ENCODE data around the gene STAM2. TPM values are rescaled to one million over a fixed set of nuclear protein-coding genes. Genes with fewer than 3 reads are reported as not detected.

Gene STAM2
- total RNA-seq, 1 experiment from 2014 or later, result 24.4 TPM

- H3K27ac Mint-ChIP-seq (ENCODE audit: unreplicated experiment), result no peak overlapping the region
- H3K9me3 ChIP-seq, result no peaks in the 10 kb centered on the region
- H3K4me1 ChIP-seq, result no peaks in the 10 kb centered on the region
- DNase-seq, result no peak
- H3K4me3 Mint-ChIP-seq (ENCODE audit: unreplicated experiment), result no peak overlapping the region
- no peak overlapping the region for H3K4me3 ChIP-seq (ENCODE audit: low read depth, low read length)
- no peaks in the 10 kb centered on the region for H3K36me3 ChIP-seq (ENCODE audit: control insufficient read depth, insufficient read depth, low read length)
- no TSS peak for BruUV-seq (replicated peaks)
- peaks cover 14% of the 10 kb centered on the region for H3K4me1 Mint-ChIP-seq (ENCODE audit: low read depth, unreplicated experiment)
- TF ChIP-seq, protein P1, sequence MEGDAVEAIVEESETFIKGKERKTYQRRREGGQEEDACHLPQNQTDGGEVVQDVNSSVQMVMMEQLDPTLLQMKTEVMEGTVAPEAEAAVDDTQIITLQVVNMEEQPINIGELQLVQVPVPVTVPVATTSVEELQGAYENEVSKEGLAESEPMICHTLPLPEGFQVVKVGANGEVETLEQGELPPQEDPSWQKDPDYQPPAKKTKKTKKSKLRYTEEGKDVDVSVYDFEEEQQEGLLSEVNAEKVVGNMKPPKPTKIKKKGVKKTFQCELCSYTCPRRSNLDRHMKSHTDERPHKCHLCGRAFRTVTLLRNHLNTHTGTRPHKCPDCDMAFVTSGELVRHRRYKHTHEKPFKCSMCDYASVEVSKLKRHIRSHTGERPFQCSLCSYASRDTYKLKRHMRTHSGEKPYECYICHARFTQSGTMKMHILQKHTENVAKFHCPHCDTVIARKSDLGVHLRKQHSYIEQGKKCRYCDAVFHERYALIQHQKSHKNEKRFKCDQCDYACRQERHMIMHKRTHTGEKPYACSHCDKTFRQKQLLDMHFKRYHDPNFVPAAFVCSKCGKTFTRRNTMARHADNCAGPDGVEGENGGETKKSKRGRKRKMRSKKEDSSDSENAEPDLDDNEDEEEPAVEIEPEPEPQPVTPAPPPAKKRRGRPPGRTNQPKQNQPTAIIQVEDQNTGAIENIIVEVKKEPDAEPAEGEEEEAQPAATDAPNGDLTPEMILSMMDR (IDR thresholded peaks at IDR 0.05; ENCODE audit: insufficient read depth in 1 of 2, low read depth in 1 of 2, low read length in 1 of 2, severe bottlenecking in 1 of 2, unreplicated experiment in 1 of 2), result no peak
- CTCF ChIA-PET, result no interaction called here
- H3K36me3 Mint-ChIP-seq (ENCODE audit: insufficient read depth, unreplicated experiment), result no peaks in the 10 kb centered on the region
- no peaks in the 10 kb centered on the region for H3K9me3 Mint-ChIP-seq (ENCODE audit: unreplicated experiment)
- POLR2A ChIA-PET, result no interaction called here
- H3K27me3 ChIP-seq (replicated peaks; ENCODE audit: control insufficient read depth, insufficient read depth, low read length), result peaks cover 4% of the 10 kb centered on the region; the same call in 1 of the 2 replicates
- intact Hi-C loops (cut with micrococcal nuclease; ENCODE audit: unreplicated experiment), result no loop called here
- peaks cover 16% of the 10 kb centered on the region for H3K27me3 Mint-ChIP-seq (ENCODE audit: insufficient read depth, unreplicated experiment)
Observed at GRCh38 chr2:152100961-152101360, 74.6 kb downstream of the STAM2 start.

DNA sequence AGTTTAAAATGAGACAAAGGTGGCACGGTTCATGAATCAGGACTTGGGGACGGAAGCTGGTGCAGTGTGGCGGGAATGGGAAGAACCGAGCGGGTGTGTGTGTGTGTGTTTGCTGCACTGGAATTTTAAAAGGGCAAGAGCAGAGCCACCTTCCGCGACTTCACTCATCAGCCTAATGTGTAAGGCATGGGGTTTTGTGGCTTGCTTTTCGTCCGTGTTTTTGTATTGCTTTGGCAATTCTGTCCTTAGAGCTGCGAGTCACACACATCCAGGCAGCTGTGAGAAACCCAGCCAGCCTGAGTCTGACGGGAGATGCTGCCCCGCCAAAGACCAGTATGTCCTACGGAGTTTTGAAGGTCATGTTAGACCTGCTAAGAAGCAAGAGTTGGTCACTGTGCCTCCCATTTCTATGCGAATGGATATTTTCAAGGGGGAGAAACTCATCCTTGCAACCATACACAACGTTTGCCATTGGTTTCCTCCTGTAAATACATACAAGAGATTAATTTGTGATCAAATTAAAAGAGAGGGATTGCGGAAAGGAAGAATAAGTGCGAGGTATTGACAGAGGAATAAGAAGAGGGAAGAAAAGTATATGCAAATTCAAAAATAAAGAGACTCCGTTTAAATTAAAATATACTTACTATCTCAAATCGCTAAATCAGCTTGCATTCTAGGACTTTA is 76.1 kb downstream of the STAM2 start:
- no peaks in the 10 kb centered on the region for H3K9me3 Mint-ChIP-seq (ENCODE audit: unreplicated experiment)
- CTCF ChIA-PET, result interaction anchor here (0.6 kb wide), 2 partner anchors 72 to 81 kb away, joined by 3 read pairs; no protein-coding TSS in a partner anchor
- peaks cover 4% of the 10 kb centered on the region; the same call in 1 of the 2 replicates for H3K27me3 ChIP-seq (replicated peaks; ENCODE audit: control insufficient read depth, insufficient read depth, low read length)
- no peaks in the 10 kb centered on the region for H3K4me1 ChIP-seq
- no peak overlapping the region for H3K27ac Mint-ChIP-seq (ENCODE audit: unreplicated experiment)
- no TSS peak for BruUV-seq (replicated peaks)
- intact Hi-C loops (cut with micrococcal nuclease; ENCODE audit: unreplicated experiment), result loop anchor here (5.0 kb wide), 2 partner anchors 62 to 73 kb away; no protein-coding TSS in a partner anchor
- no peaks in the 10 kb centered on the region for H3K36me3 ChIP-seq (ENCODE audit: control insufficient read depth, insufficient read depth, low read length)
- peak overlapping the region; percentile 74 for H3K4me3 Mint-ChIP-seq (ENCODE audit: unreplicated experiment)
- no peaks in the 10 kb centered on the region for H3K36me3 Mint-ChIP-seq (ENCODE audit: insufficient read depth, unreplicated experiment)
- POLR2A ChIA-PET, result interaction anchor here (0.5 kb wide), 1 partner anchor 272 kb away, joined by 3 read pairs; no protein-coding TSS in a partner anchor
- H3K27me3 Mint-ChIP-seq (ENCODE audit: insufficient read depth, unreplicated experiment), result peaks cover 16% of the 10 kb centered on the region
- peaks cover 14% of the 10 kb centered on the region for H3K4me1 Mint-ChIP-seq (ENCODE audit: low read depth, unreplicated experiment)
- TF ChIP-seq, protein P1 (IDR thresholded peaks at IDR 0.05; ENCODE audit: insufficient read depth in 1 of 2, low read depth in 1 of 2, low read length in 1 of 2, severe bottlenecking in 1 of 2, unreplicated experiment in 1 of 2), result no peak
- DNase-seq, result peak in 1 of 2 experiments; percentile 5
- peak overlapping the region; percentile 56 for H3K4me3 ChIP-seq (ENCODE audit: low read depth, low read length)
- no peaks in the 10 kb centered on the region for H3K9me3 ChIP-seq

- DNase-seq, result peak in 1 of 2 experiments; percentile 29
- POLR2A ChIA-PET, result interaction anchor here (0.5 kb wide), 1 partner anchor 271 kb away, joined by 3 read pairs; no protein-coding TSS in a partner anchor
- peaks cover 16% of the 10 kb centered on the region for H3K27me3 Mint-ChIP-seq (ENCODE audit: insufficient read depth, unreplicated experiment)
Observed at GRCh38 chr2:152098496-152099366, 76.8 kb downstream of the STAM2 start, which contains the start of gene CACNB4. Gene CACNB4 (minus strand): TSS chr2:152099044.

More at GRCh38 chr2:152098496-152099366, 76.8 kb downstream of the STAM2 start, which contains the start of gene CACNB4:
- Mint-ChIP-seq H3K9me3 (ENCODE audit: unreplicated experiment) (no peaks in the 10 kb centered on the region), H3K4me1 (ENCODE audit: low read depth, unreplicated experiment) (peaks cover 14% of the 10 kb centered on the region), H3K27ac (ENCODE audit: unreplicated experiment) (no peak within 1 kb of the TSS), H3K36me3 (ENCODE audit: insufficient read depth, unreplicated experiment) (no peaks in the 10 kb centered on the region), H3K4me3 (ENCODE audit: unreplicated experiment) (peak within 1 kb of the TSS; percentile 74)
- H3K36me3 ChIP-seq (ENCODE audit: control insufficient read depth, insufficient read depth, low read length), result no peaks in the 10 kb centered on the region
- no peaks in the 10 kb centered on the region for H3K4me1 ChIP-seq
- peak within 1 kb of the TSS; percentile 56 for H3K4me3 ChIP-seq (ENCODE audit: low read depth, low read length)
- H3K9me3 ChIP-seq, result no peaks in the 10 kb centered on the region
- TF ChIP-seq, protein P1 (IDR thresholded peaks at IDR 0.05; ENCODE audit: insufficient read depth in 1 of 2, low read depth in 1 of 2, low read length in 1 of 2, severe bottlenecking in 1 of 2, unreplicated experiment in 1 of 2), result no peak
- intact Hi-C loops (cut with micrococcal nuclease; ENCODE audit: unreplicated experiment), result loop anchor here (5.0 kb wide), 2 partner anchors 61 to 74 kb away; no protein-coding TSS in a partner anchor
- H3K27me3 ChIP-seq (replicated peaks; ENCODE audit: control insufficient read depth, insufficient read depth, low read length), result peaks cover 4% of the 10 kb centered on the region; the same call in 1 of the 2 replicates
- BruUV-seq (replicated peaks), result no TSS peak
- CTCF ChIA-PET, result interaction anchor here (0.6 to 1.0 kb wide), 3 partner anchors 15 to 80 kb away, joined by 3 read pairs; no protein-coding TSS in a partner anchor

Data from Caco-2 (cell line).